Upper lobe of right lung (tissue), 1 donor: ENCODE measurements around the gene SLC35F1. TPM values are rescaled to one million over a fixed set of nuclear protein-coding genes. Genes with fewer than 3 reads are reported as not detected.
A peak's percentile ranks its signal among the peaks of the same experiment; 100 is the strongest.

Experiments
- ATAC-seq: fragments of 200-7000 bp; cut with Tn5 transposase; one replicate; pipeline ENCODE4 v1.9.1; 2020; ENCODE audit warnings: mild to moderate bottlenecking, moderate library complexity
- DNase-seq: peaks from one replicate; pipeline ENCODE4 v3.0.0-alpha.2; 2020
- H3K27ac ChIP-seq: fragments of 200-600 bp; one replicate; pipeline ENCODE4 v1.8.0; 2022
- H3K27me3 ChIP-seq: fragments of 200-600 bp; one replicate; pipeline ENCODE4 v1.8.0; 2022; ENCODE audit warnings: mild to moderate bottlenecking
- H3K36me3 ChIP-seq: fragments of 200-600 bp; one replicate; pipeline ENCODE4 v1.8.0; 2022
- H3K4me1 ChIP-seq: fragments of 200-600 bp; one replicate; pipeline ENCODE4 v1.8.0; 2022
- H3K4me3 ChIP-seq: fragments of 200-600 bp; one replicate; pipeline ENCODE4 v1.8.0; 2022; ENCODE audit warnings: mild to moderate bottlenecking
- H3K9me3 ChIP-seq: fragments of 200-600 bp; one replicate; pipeline ENCODE4 v1.8.0; 2022
- CTCF ChIP-seq: fragments of 200-600 bp; IDR thresholded peaks from one replicate; pipeline ENCODE4 v1.8.0; 2022; ENCODE audit warnings: antibody characterized with exemption
- intact Hi-C: fragments of 100-400 bp; cut with DNase I; formaldehyde crosslinking; loops from one replicate; pipeline ENCODE4 v1.11.0; 2022
- total RNA-seq: library from RNA; stranded (reverse); fragmentation: NEBNext Ultra II Directional; extraction: Animal tissue kit (Norgen Biotek cat#: 25700); gene quantifications from one replicate; pipeline ENCODE4 v1.2.1, GENCODE V29; 2021
- donor health status: DM: no; HTN: yes; CAD: no; lungs with severe emphysema.

Gene SLC35F1
- total RNA-seq, 1 donor from 2014 or later = 0.29 TPM

- DNase-seq (no peak), ATAC-seq (no peak)
- no peak overlapping the region for H3K27ac ChIP-seq
- H3K36me3 ChIP-seq = no peaks in the 10 kb centered on the region
- peaks cover 16% of the 10 kb centered on the region for H3K27me3 ChIP-seq
- peaks cover 11% of the 10 kb centered on the region for H3K4me1 ChIP-seq
- no peaks in the 10 kb centered on the region for H3K9me3 ChIP-seq
- TF ChIP-seq CTCF = no peak
- intact Hi-C loops = no loop called here
- H3K4me3 ChIP-seq = no peak overlapping the region
Measured at GRCh38 chr6:117918454-117918853, 11.4 kb downstream of the SLC35F1 start.

- intact Hi-C loops = no loop called here
- Histone ChIP-seq H3K4me3 (no peak overlapping the region), H3K36me3 (no peaks in the 10 kb centered on the region), H3K27me3 (peaks cover 16% of the 10 kb centered on the region), H3K4me1 (peaks cover 11% of the 10 kb centered on the region), H3K9me3 (no peaks in the 10 kb centered on the region), H3K27ac (no peak overlapping the region)
- no peak for TF ChIP-seq CTCF
- ATAC-seq (no peak), DNase-seq (no peak)
Measured at GRCh38 chr6:117919275-117919674, 12.2 kb downstream of the SLC35F1 start.

GRCh38 chr6:117919775-117920729, 13.0 kb downstream of the SLC35F1 start:
- intact Hi-C loops = no loop called here
- no peak overlapping the region for H3K27ac ChIP-seq

GRCh38 chr6:117924690-117925089, 17.6 kb downstream of the SLC35F1 start:
- intact Hi-C loops = no loop called here
- DNase-seq = no peak
- H3K36me3 ChIP-seq = no peaks in the 10 kb centered on the region

More at GRCh38 chr6:117919775-117920729, 13.0 kb downstream of the SLC35F1 start:
- Histone ChIP-seq H3K4me1 (peaks cover 11% of the 10 kb centered on the region), H3K36me3 (no peaks in the 10 kb centered on the region), H3K9me3 (no peaks in the 10 kb centered on the region), H3K4me3 (peak overlapping the region; percentile 28), H3K27me3 (peaks cover 16% of the 10 kb centered on the region)
- DNase-seq = peak; percentile 69
- peak; percentile 63 for ATAC-seq
- TF ChIP-seq CTCF = no peak

GRCh38 chr6:117927866-117928265, 20.8 kb downstream of the SLC35F1 start:
- ATAC-seq (no peak), DNase-seq (no peak)
- no peak for TF ChIP-seq CTCF
- Histone ChIP-seq H3K4me3 (no peak overlapping the region), H3K27me3 (no peaks in the 10 kb centered on the region), H3K27ac (no peak overlapping the region), H3K4me1 (no peaks in the 10 kb centered on the region), H3K9me3 (no peaks in the 10 kb centered on the region), H3K36me3 (no peaks in the 10 kb centered on the region)
- intact Hi-C loops = no loop called here

More at GRCh38 chr6:117924690-117925089, 17.6 kb downstream of the SLC35F1 start:
- H3K4me3 ChIP-seq = no peak overlapping the region
- H3K4me1 ChIP-seq = peaks cover 7% of the 10 kb centered on the region
- H3K9me3 ChIP-seq = no peaks in the 10 kb centered on the region
- peaks cover 10% of the 10 kb centered on the region for H3K27me3 ChIP-seq
- no peak for TF ChIP-seq CTCF
- no peak overlapping the region for H3K27ac ChIP-seq
- ATAC-seq = no peak
